IPS DF 4.7 (cell line): ENCODE data around the gene TRIM60.
"Not testable (repeated sequence)": the region's sequence is repeated elsewhere in the genome, so short reads cannot be mapped to it uniquely, and the experiment has no call there.

Experiments
- DNase-seq: peaks from one replicate; pipeline ENCODE4 v3.0.0-alpha.2; 2013; ENCODE audit warnings: low spot score; ENCODE audit errors: extremely low read depth

Gene TRIM60

GRCh38 chr4:165031436-165032211 lies at the start of gene TRIM60:
Gene TRIM60, plus strand, starts transcription at chr4:165031999. Its CDS starts 8,074 bp downstream, at chr4:165040073.
- no peak for DNase-seq

- no peak for DNase-seq
Observed at GRCh38 chr4:164989471-164989870, 42.3 kb upstream of the TRIM60 start.

GRCh38 chr4:164990786-164991185 lies 41.0 kb upstream of the TRIM60 start:
- DNase-seq, result not testable (repeated sequence)

- not testable (repeated sequence) for DNase-seq
Observed at GRCh38 chr4:164996123-164996522, 35.7 kb upstream of the TRIM60 start.

- DNase-seq, result no peak
Observed at GRCh38 chr4:164997324-164997723, 34.5 kb upstream of the TRIM60 start.

GRCh38 chr4:164997941-164998340 lies 33.9 kb upstream of the TRIM60 start:
- no peak for DNase-seq

- not testable (repeated sequence) for DNase-seq
Observed at GRCh38 chr4:164998526-164999080, 33.2 kb upstream of the TRIM60 start.

- DNase-seq, result not testable (repeated sequence)
Observed at GRCh38 chr4:165001957-165002356, 29.8 kb upstream of the TRIM60 start.

- DNase-seq, result no peak
Observed at GRCh38 chr4:165005352-165005925, 26.4 kb upstream of the TRIM60 start.

GRCh38 chr4:165006456-165006855 lies 25.3 kb upstream of the TRIM60 start:
- DNase-seq, result no peak

- DNase-seq, result no peak
Observed at GRCh38 chr4:165006886-165007285, 24.9 kb upstream of the TRIM60 start.

- no peak for DNase-seq
Observed at GRCh38 chr4:165009493-165010227, 22.1 kb upstream of the TRIM60 start.

- DNase-seq, result no peak
Observed at GRCh38 chr4:165010487-165010886, 21.3 kb upstream of the TRIM60 start.

- DNase-seq, result no peak
Observed at GRCh38 chr4:165010991-165011390, 20.8 kb upstream of the TRIM60 start.

GRCh38 chr4:165011403-165011802 lies 20.4 kb upstream of the TRIM60 start:
- DNase-seq, result no peak

- DNase-seq, result no peak
Observed at GRCh38 chr4:165013691-165014090, 18.1 kb upstream of the TRIM60 start.

GRCh38 chr4:165016971-165017370 lies 14.8 kb upstream of the TRIM60 start:
- DNase-seq, result peak; percentile 16

- not testable (repeated sequence) for DNase-seq
Observed at GRCh38 chr4:165019995-165020394, 11.8 kb upstream of the TRIM60 start.

- DNase-seq, result not testable (repeated sequence)
Observed at GRCh38 chr4:165025782-165026181, 6.0 kb upstream of the TRIM60 start.

GRCh38 chr4:165027762-165028402 lies 3.9 kb upstream of the TRIM60 start:
- no peak for DNase-seq

- no peak for DNase-seq
Observed at GRCh38 chr4:165048170-165048569, 16.4 kb downstream of the TRIM60 start.
